Mononuclear cell (primary cell): Measurements from ENCODE around the gene TPI1. TPM values are rescaled to one million over a fixed set of nuclear protein-coding genes. Genes with fewer than 3 reads are reported as not detected.
"Not testable (repeated sequence)": the region's sequence is repeated elsewhere in the genome, so short reads cannot be mapped to it uniquely, and the experiment has no call there.

Experiments used
- H3K27me3 ChIP-seq: 2 replicates; pipeline ENCODE4 v1.6.0; 2011; ENCODE audit warnings: low read length, control low read depth; ENCODE audit not compliant: insufficient read depth
- H3K4me1 ChIP-seq: 2 replicates; pipeline ENCODE4 v1.5.1; 2011; ENCODE audit warnings: mild to moderate bottlenecking, low read length, control low read depth; ENCODE audit not compliant: insufficient read depth
- H3K4me3 ChIP-seq: 2 replicates; pipeline ENCODE4 v1.5.1; 2011; ENCODE audit warnings: mild to moderate bottlenecking, low read length, moderate library complexity
- H3K9me3 ChIP-seq: 2 replicates; pipeline ENCODE4 v1.5.1; 2011; ENCODE audit warnings: low read depth, mild to moderate bottlenecking, control low read depth, low read length
- total RNA-seq: library from RNA; depleted of rRNA; stranded (reverse); fragments of >200 nt; gene quantifications from one replicate; pipeline ENCODE4 v1.2.3, GENCODE V29; 2012

Gene TPI1
- total RNA-seq, 1 donor = 202 TPM

DNA sequence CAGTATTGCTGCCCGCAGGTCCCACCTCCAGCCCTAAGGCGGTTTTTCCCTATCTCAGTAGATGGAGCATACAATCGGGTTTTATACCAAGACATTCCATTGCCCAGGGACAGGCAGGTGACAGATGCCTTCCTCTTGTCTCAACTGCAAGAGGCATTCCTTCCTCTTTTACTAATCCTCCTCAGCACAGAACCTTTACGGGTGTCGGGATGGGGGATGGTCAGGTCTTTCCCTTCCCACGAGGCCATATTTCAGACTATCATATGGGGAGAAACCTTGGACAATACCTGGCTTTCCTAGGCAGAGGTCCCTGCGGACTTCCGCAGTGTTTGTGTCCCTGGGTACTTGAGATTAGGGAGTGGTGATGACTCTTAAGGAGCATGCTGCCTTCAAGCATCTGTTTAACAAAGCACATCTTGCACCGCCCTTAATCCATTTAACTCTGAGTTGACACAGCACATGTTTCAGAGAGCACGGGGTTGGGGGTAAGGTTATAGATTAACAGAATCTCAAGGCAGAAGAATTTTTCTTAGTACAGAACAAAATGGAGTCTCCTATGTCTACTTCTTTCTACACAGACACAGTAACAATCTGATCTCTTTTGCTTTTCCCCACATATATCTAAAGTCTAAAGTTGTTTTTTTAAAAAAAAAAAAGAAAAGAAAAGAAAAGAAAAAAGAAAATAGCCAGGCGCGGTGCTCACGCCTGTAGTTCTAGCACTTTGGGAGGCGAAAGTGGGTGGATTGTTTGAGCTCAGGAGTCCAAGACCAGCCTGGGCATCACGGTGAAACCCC lies 19.1 kb downstream of the TPI1 start:
- not testable (repeated sequence) for H3K27me3 ChIP-seq, H3K9me3 ChIP-seq, H3K4me3 ChIP-seq

DNA sequence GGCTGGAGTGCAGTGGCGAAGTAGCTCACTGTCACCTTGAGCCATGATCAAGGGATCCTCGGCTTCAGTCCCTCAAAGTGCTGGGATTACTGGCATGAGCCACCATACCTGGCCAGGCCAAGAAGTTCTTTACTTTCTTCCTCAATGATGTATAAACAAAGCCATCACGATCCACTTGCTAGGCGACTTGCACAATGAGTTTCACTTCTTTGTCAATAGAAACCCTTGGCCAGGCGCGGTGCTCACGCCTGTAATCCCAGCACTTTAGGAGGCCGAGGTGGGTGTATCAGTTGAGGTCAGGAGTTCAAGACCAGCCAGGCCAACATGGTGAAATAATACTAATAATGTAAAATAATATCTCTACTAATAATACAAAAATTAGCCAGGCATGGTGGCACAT lies 20.1 kb downstream of the TPI1 start:
- Histone ChIP-seq H3K4me3 (no peak overlapping the region), H3K27me3 (no peaks in the 10 kb centered on the region), H3K9me3 (no peaks in the 10 kb centered on the region), H3K4me1 (peaks cover 28% of the 10 kb centered on the region)

More for the DNA sequence above, 19.1 kb downstream of the TPI1 start:
- H3K4me1 ChIP-seq = peaks cover 21% of the 10 kb centered on the region

DNA sequence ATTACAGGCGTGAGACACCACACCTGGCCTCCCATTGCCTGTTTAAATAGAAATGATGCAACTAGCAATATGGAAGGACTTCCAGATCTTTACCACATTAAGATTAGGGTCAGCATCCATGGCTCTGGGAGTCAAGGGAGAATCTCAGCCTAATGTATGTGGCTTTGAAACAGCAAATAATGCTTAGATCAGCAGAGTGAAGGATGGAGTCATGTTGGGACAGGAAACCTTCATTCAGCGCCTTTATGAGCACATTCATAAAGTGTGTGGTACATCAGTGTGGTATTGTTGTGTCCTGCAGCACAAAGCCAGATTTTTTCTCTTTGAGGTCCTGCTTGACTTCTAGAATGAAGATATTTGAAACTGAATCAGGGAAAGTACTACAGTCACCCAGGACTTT lies 21.0 kb downstream of the TPI1 start:
- Histone ChIP-seq H3K27me3 (no peaks in the 10 kb centered on the region), H3K9me3 (no peaks in the 10 kb centered on the region), H3K4me1 (peaks cover 28% of the 10 kb centered on the region), H3K4me3 (no peak overlapping the region)

DNA sequence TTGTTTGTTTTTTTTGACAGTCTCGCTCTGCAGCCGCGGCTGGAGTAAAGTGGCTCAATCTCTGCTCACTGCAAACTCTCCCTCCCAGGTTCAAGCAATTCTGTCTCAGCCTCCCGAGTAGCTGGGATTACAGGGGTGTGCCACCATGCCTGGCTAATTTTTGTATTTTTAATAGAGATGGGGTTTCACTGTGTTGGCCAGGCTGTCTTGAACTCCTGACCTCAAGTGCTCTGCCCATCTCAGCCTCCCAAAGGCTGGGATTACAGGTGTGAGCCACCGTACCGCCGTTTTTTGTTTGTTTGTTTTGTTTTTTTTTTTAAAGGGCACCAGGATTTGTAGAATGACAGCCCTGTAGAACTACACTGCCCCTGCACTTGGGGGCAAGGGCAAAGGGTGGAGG lies 21.5 kb downstream of the TPI1 start:
- not testable (repeated sequence) for H3K9me3 ChIP-seq, H3K27me3 ChIP-seq, H3K4me3 ChIP-seq
- peaks cover 31% of the 10 kb centered on the region for H3K4me1 ChIP-seq

DNA sequence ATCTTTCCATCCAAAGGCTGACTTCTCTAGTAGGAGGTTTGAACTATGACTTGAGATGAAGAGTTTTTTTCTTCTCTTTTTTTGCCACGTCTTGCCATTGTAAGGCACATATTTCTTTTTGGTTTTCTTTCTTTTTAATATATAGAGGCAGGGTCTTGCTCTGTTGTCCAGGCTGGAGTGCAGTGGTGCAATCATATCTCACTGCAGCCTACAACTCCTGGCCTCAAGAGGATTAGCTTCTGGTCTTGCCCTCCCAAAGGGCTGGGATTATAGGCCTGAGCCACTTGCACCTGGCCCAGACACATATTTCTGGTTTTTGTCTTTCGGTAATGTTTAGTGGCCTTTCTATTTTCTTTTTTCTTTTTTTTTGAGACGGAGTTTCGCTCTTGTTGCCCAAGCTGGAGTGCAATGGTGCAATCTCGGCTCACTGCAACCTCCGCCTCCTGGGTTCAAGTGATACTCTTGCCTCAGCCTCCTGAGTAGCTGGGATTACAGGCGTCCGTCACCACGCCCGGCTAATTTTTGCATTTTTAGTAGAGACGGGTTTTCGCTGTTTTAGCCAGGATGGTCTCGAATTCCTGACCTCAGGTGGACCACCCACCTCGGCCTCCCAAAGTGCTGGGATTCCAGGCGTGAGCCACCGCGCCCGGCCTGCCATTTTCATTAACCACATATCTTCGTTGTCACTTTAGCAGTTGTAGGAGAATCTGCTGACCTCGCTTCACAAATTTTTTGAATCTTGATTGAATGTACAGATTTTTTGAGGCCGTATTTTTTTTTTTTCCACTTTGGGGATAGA lies 22.6 kb downstream of the TPI1 start:
- H3K27me3 ChIP-seq, H3K4me3 ChIP-seq, H3K9me3 ChIP-seq: not testable (repeated sequence)
- H3K4me1 ChIP-seq = peaks cover 39% of the 10 kb centered on the region

GRCh38 chr12:6890789-6891645 lies 23.7 kb downstream of the TPI1 start:
- Histone ChIP-seq H3K4me1 (peaks cover 39% of the 10 kb centered on the region), H3K4me3 (peak overlapping the region; percentile 37), H3K9me3 (no peaks in the 10 kb centered on the region), H3K27me3 (no peaks in the 10 kb centered on the region)

DNA sequence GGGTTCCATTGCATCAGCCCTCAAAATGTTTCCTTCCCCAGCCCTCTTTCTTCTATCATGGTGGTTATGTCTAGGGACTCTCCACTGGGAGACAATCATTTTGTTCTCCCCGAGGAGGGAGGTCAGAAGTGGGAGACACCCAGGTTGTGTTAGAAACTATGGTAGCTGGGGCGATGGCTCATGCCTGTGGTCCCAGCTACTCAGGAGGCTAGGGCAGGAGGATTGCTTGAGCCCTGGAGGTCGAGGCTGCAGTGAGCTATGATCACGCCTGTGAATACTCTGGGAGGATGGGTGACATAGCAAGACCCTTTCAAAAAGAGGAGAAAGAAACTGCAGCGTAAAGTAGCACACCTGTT lies 24.3 kb downstream of the TPI1 start:
- Histone ChIP-seq H3K4me1 (peaks cover 39% of the 10 kb centered on the region), H3K27me3 (no peaks in the 10 kb centered on the region), H3K4me3 (peak overlapping the region; percentile 37), H3K9me3 (no peaks in the 10 kb centered on the region)

DNA sequence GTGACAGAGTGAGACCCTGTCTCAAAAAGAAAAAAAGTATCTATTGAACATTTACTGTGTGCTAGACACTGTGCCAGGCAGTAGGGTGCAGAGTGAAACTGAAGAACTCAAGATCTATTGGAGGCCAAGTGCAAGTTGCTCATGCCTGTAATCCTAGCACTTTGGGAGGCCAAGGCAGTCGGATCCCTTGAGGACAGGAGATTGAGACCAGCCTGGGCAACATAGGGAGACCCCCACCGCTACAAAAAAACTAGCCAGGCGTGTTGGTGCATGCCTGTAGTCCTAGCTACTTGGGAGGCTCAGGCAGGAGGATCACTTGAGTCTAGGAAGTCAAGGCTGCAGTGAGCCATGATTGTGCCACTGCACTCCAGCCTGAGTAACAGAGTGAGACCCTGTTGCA lies 25.4 kb downstream of the TPI1 start:
- H3K9me3 ChIP-seq, H3K4me3 ChIP-seq, H3K27me3 ChIP-seq: not testable (repeated sequence)

DNA sequence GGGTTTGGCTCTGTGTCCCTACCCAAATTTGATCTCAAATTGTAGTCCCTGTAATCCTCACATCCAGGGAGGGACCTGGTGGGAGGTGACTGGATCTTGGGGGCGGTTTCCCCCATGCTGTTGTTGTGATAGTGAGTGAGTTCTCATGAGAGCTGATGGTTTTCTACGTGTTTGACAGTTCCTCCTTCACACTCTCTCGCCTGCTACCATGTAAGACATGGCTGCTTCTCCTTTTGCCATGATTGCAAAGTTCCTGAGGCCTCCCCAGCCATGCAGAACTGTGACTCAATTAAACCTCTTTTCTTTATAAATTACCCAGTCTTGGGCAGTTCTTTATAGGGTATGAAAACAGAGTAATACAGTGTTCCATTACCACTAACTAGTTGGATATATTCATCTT lies 27.0 kb downstream of the TPI1 start:
- no peak overlapping the region for H3K4me3 ChIP-seq
- H3K27me3 ChIP-seq = no peaks in the 10 kb centered on the region
- H3K4me1 ChIP-seq = peaks cover 27% of the 10 kb centered on the region
- no peaks in the 10 kb centered on the region for H3K9me3 ChIP-seq

More for the DNA sequence above, 25.4 kb downstream of the TPI1 start:
- peaks cover 34% of the 10 kb centered on the region for H3K4me1 ChIP-seq

DNA sequence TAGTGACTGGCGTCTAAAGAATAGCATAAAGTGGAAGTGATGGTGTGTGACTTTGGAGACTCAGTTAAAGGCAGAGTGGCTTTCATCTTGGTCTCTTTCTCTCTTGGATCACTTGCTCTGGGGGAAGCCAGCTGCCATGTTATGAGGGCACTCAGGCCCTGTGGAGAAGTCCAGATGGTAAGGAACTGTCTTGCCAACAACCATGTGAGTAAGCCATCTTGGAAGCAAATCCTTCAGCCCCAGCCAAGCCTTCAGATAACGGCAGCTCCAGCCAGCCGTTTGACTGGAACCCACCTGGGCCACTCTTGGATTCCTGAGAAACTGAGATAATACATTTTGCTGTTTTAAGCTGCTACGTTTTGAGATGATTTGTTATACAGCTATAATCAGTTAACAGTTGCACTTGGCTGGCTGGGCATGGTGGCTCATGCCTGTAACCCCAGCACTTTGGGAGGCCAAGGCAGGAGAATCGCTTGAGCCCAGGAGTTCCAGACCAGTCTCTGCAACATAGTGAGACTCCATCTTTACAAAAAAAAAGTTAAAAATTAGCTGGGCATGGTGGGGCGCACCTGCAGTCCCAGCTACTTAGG lies 29.6 kb downstream of the TPI1 start:
- Histone ChIP-seq H3K9me3 (no peaks in the 10 kb centered on the region), H3K27me3 (no peaks in the 10 kb centered on the region), H3K4me1 (peaks cover 21% of the 10 kb centered on the region), H3K4me3 (no peak overlapping the region)

DNA sequence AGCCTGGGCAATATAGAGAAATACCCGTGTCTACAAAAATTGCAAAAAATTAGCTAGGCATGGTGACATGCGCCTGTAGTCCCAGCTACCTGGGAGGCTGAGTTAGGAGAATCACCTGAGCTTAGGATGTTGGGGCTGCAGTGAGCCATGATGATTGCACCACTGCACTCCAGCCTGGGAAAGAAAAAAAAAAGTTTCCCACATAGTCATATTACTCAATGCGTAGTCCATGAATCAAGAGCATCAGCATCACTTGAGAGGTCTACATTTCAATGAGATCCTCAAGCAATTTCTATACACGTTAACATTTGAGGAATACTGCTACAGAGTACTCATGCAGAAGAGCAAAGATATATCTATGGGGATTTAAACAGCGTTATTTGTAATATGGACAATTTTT lies 32.1 kb downstream of the TPI1 start:
- no peaks in the 10 kb centered on the region for H3K27me3 ChIP-seq
- H3K4me3 ChIP-seq = no peak overlapping the region
- H3K9me3 ChIP-seq = no peaks in the 10 kb centered on the region
- H3K4me1 ChIP-seq = peaks cover 15% of the 10 kb centered on the region

GRCh38 chr12:6899837-6900519 lies 32.6 kb downstream of the TPI1 start:
- Histone ChIP-seq H3K4me3 (no peak overlapping the region), H3K9me3 (no peaks in the 10 kb centered on the region), H3K27me3 (no peaks in the 10 kb centered on the region), H3K4me1 (peaks cover 16% of the 10 kb centered on the region)

DNA sequence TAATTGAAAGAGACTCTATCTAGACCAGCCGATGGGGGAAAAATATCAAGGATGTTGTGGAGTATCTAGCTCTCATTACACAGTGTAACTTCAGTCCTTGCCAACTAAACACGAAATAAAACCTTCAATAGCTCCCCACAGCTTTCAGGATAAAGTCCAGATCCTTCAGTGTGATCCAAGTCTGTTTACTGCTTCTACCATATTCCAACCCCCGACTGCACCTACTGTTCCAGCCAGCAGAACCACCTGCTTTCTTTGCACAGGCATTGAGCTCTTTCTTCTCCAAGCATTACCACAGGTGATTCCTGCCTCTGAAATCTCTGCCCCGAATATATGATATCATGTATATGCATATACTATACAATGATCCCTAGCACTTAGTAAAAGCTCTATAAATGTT lies 35.1 kb downstream of the TPI1 start:
- Histone ChIP-seq H3K4me3 (no peak overlapping the region), H3K4me1 (peaks cover 24% of the 10 kb centered on the region), H3K27me3 (no peaks in the 10 kb centered on the region), H3K9me3 (no peaks in the 10 kb centered on the region)

- no peaks in the 10 kb centered on the region for H3K27me3 ChIP-seq
- no peaks in the 10 kb centered on the region for H3K9me3 ChIP-seq
- peaks cover 24% of the 10 kb centered on the region for H3K4me1 ChIP-seq
- no peak overlapping the region for H3K4me3 ChIP-seq
Observed at GRCh38 chr12:6903722-6904121, 36.4 kb downstream of the TPI1 start.
